ENCODE results near the gene FAF1. TPM values are rescaled to one million over a fixed set of nuclear protein-coding genes. Genes with fewer than 3 reads are reported as not detected.
"Not testable (repeated sequence)": the region's sequence is repeated elsewhere in the genome, so short reads cannot be mapped to it uniquely, and the experiment has no call there.

FAF1 gene
- total RNA-seq, 2 experiments from 2014 or later = 42.3 to 114 TPM

DNA sequence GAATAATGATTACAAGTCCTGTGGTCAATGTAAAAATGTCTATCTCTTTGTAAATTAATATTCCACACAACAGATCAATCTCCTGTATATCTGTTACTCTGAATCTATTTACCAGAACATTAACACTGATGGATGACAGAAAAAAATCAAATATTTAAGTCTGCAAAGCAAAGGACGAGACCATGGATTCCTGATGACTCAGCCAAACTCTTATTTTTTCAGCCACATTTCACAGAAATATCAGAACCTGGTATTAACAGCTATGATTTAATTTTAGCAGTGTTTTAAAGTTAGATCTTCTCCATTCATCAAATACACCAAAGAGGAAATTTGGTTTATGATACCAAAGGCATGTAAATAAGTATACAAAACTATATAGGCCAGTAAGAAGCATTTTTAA is 46.1 kb downstream of the FAF1 start:
- Histone ChIP-seq H3K27ac (ENCODE audit: low read depth, low read length, poor library complexity, severe bottlenecking) (no peak overlapping the region), H3K4me2 (ENCODE audit: low read length) (no peak overlapping the region), H3K9me3 (ENCODE audit: low read length) (peaks cover 11% of the 10 kb centered on the region; the same call in 1 of the 2 replicates), H3K79me2 (ENCODE audit: insufficient read depth, low read depth, low read length) (peaks cover 66% of the 10 kb centered on the region), H3K4me1 (ENCODE audit: insufficient read depth, low read length, poor library complexity, severe bottlenecking) (peaks cover 20% of the 10 kb centered on the region), H3K9me2 (ENCODE audit: insufficient read depth, low read length) (no peaks in the 10 kb centered on the region), H2AFZ (ENCODE audit: low read length) (no peak overlapping the region), H3K4me3 (ENCODE audit: low read depth, low read length, poor library complexity, severe bottlenecking) (no peak overlapping the region), H4K20me1 (ENCODE audit: insufficient read depth, low read length) (peaks cover 13% of the 10 kb centered on the region; the same call in 1 of the 2 replicates), H3K36me3 (ENCODE audit: insufficient read depth, low read length) (peaks cover 33% of the 10 kb centered on the region)
- ChIA-PET POLR2A (interaction anchor here (0.9 kb wide), 1 partner anchor 14 kb away, joined by 4 read pairs; no protein-coding TSS in a partner anchor), CTCF (ENCODE audit: unreplicated experiment) (no interaction called here)
- no peak for DNase-seq (ENCODE audit: low spot score)
- TF ChIP-seq, protein P1, sequence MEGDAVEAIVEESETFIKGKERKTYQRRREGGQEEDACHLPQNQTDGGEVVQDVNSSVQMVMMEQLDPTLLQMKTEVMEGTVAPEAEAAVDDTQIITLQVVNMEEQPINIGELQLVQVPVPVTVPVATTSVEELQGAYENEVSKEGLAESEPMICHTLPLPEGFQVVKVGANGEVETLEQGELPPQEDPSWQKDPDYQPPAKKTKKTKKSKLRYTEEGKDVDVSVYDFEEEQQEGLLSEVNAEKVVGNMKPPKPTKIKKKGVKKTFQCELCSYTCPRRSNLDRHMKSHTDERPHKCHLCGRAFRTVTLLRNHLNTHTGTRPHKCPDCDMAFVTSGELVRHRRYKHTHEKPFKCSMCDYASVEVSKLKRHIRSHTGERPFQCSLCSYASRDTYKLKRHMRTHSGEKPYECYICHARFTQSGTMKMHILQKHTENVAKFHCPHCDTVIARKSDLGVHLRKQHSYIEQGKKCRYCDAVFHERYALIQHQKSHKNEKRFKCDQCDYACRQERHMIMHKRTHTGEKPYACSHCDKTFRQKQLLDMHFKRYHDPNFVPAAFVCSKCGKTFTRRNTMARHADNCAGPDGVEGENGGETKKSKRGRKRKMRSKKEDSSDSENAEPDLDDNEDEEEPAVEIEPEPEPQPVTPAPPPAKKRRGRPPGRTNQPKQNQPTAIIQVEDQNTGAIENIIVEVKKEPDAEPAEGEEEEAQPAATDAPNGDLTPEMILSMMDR (conservative IDR thresholded peaks at IDR 0.05; ENCODE audit: low read length) = no peak
- no peak for TF ChIP-seq EZH2phosphoT487 (IDR thresholded peaks at IDR 0.05; ENCODE audit: borderline replicate concordance, low read depth, low read length)
- BruUV-seq (replicated peaks) = no TSS peak
- intact Hi-C loops (cut with micrococcal nuclease; ENCODE audit: unreplicated experiment) = no loop called here

GRCh38 chr1:50910356-50910755 is 49.7 kb downstream of the FAF1 start:
- POLR2A ChIA-PET = not testable (repeated sequence)

DNA sequence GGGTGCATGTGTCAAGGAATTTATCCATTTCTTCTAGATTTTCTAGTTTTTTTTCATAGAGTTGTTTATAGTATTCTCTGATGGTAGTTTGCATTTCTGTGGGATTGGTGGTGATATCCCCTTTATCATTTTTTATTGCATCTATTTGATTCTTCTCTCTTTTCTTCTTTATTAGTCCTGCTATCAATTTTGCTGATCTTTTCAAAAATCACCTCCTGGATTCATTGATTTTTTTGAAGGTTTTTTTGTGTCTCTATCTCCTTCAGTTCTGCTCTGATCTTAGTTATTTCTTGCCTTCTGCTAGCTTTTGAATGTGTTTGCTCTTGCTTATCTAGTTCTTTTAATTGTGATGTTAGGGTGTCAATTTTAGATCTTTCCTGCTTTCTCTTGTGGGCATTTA is 52.5 kb downstream of the FAF1 start:
- H3K4me2 ChIP-seq (ENCODE audit: low read length); H4K20me1 ChIP-seq (ENCODE audit: insufficient read depth, low read length); DNase-seq (ENCODE audit: low spot score); H3K27ac ChIP-seq (ENCODE audit: low read depth, low read length, poor library complexity, severe bottlenecking); POLR2A ChIA-PET; H3K9me3 ChIP-seq (ENCODE audit: low read length); CTCF ChIA-PET (ENCODE audit: unreplicated experiment); H3K4me1 ChIP-seq (ENCODE audit: insufficient read depth, low read length, poor library complexity, severe bottlenecking); H2AFZ ChIP-seq (ENCODE audit: low read length); H3K4me3 ChIP-seq (ENCODE audit: low read depth, low read length, poor library complexity, severe bottlenecking); BruUV-seq (replicated peaks); H3K9me2 ChIP-seq (ENCODE audit: insufficient read depth, low read length); intact Hi-C loops (cut with micrococcal nuclease; ENCODE audit: unreplicated experiment): not testable (repeated sequence)
- H3K36me3 ChIP-seq (ENCODE audit: insufficient read depth, low read length) = peaks cover 17% of the 10 kb centered on the region
- peaks cover 27% of the 10 kb centered on the region; the same call in 1 of the 2 replicates for H3K79me2 ChIP-seq (ENCODE audit: insufficient read depth, low read depth, low read length)

More at GRCh38 chr1:50910356-50910755, 49.7 kb downstream of the FAF1 start:
- H3K4me2 ChIP-seq (ENCODE audit: low read length); H3K4me3 ChIP-seq (ENCODE audit: low read depth, low read length, poor library complexity, severe bottlenecking); H3K27ac ChIP-seq (ENCODE audit: low read depth, low read length, poor library complexity, severe bottlenecking); H3K4me1 ChIP-seq (ENCODE audit: insufficient read depth, low read length, poor library complexity, severe bottlenecking); H3K9me2 ChIP-seq (ENCODE audit: insufficient read depth, low read length); intact Hi-C loops (cut with micrococcal nuclease; ENCODE audit: unreplicated experiment); H3K9me3 ChIP-seq (ENCODE audit: low read length); DNase-seq (ENCODE audit: low spot score); BruUV-seq (replicated peaks); H4K20me1 ChIP-seq (ENCODE audit: insufficient read depth, low read length); CTCF ChIA-PET (ENCODE audit: unreplicated experiment); H2AFZ ChIP-seq (ENCODE audit: low read length): not testable (repeated sequence)
- peaks cover 37% of the 10 kb centered on the region; the same call in 1 of the 2 replicates for H3K79me2 ChIP-seq (ENCODE audit: insufficient read depth, low read depth, low read length)
- H3K36me3 ChIP-seq (ENCODE audit: insufficient read depth, low read length) = peaks cover 31% of the 10 kb centered on the region

DNA sequence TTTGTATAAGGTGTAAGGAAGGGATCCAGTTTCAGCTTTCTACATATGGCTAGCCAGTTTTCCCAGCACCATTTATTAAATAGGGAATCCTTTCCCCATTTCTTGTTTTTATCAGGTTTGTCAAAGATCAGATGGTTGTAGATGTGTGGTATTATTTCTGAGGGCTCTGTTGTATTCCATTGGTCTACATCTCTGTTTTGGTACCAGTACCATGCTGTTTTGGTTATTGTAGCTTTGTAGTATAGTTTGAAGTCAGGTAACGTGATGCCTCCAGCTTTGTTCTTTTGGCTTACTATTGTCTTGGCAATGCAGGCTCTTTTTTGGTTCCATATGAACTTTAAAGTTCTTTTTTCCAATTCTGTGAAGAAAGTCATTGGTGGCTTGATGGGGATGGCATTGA is 54.0 kb downstream of the FAF1 start:
- CTCF ChIA-PET (ENCODE audit: unreplicated experiment); H3K9me3 ChIP-seq (ENCODE audit: low read length); H3K9me2 ChIP-seq (ENCODE audit: insufficient read depth, low read length); POLR2A ChIA-PET; H2AFZ ChIP-seq (ENCODE audit: low read length); DNase-seq (ENCODE audit: low spot score); H3K4me2 ChIP-seq (ENCODE audit: low read length); BruUV-seq (replicated peaks); intact Hi-C loops (cut with micrococcal nuclease; ENCODE audit: unreplicated experiment); H4K20me1 ChIP-seq (ENCODE audit: insufficient read depth, low read length); H3K36me3 ChIP-seq (ENCODE audit: insufficient read depth, low read length); H3K4me3 ChIP-seq (ENCODE audit: low read depth, low read length, poor library complexity, severe bottlenecking); H3K4me1 ChIP-seq (ENCODE audit: insufficient read depth, low read length, poor library complexity, severe bottlenecking); H3K27ac ChIP-seq (ENCODE audit: low read depth, low read length, poor library complexity, severe bottlenecking): not testable (repeated sequence)
- peaks cover 27% of the 10 kb centered on the region; the same call in 1 of the 2 replicates for H3K79me2 ChIP-seq (ENCODE audit: insufficient read depth, low read depth, low read length)

Measured in OCI-LY7 (cell line).